PFSK-1 (cell line): ENCODE data around the gene EDEM1.

Experiments used
- FOXP2 ChIP-seq: optimal IDR thresholded peaks from 2 replicates; pipeline ENCODE3; 2011; ENCODE audit warnings: borderline replicate concordance, control low read depth, inconsistent platforms; ENCODE audit not compliant: insufficient read depth; ENCODE audit errors: extremely low read length, extremely low read depth
- POLR2AphosphoS5 ChIP-seq: IDR thresholded peaks from 2 replicates; pipeline ENCODE4 v1.6.1; 2012; ENCODE audit warnings: low read depth, mild to moderate bottlenecking, control low read depth, low read length, moderate library complexity
- SIN3A ChIP-seq: IDR thresholded peaks from 2 replicates; pipeline ENCODE4 v1.6.1; 2012; ENCODE audit warnings: mild to moderate bottlenecking, low read length, moderate library complexity, borderline replicate concordance; ENCODE audit not compliant: insufficient read depth
- TAF1 ChIP-seq: IDR thresholded peaks from 2 replicates; pipeline ENCODE4 v1.6.1; 2012; ENCODE audit warnings: low read length, control low read depth, borderline replicate concordance; ENCODE audit not compliant: insufficient read depth
- TF ChIP-seq, protein P1 (sequence below), 2 experiments: IDR thresholded peaks; 2 replicates each; pipeline versions ENCODE4 v1.6.1 to v1.8.0; 2011 to 2012; ENCODE audit warnings: low read depth in 2 of 2, low read length in 2 of 2, control low read depth in 1 of 2, inconsistent platforms in 1 of 2, mild to moderate bottlenecking in 1 of 2, moderate library complexity in 1 of 2; ENCODE audit not compliant: insufficient read depth in 1 of 2

The EDEM1 gene

DNA sequence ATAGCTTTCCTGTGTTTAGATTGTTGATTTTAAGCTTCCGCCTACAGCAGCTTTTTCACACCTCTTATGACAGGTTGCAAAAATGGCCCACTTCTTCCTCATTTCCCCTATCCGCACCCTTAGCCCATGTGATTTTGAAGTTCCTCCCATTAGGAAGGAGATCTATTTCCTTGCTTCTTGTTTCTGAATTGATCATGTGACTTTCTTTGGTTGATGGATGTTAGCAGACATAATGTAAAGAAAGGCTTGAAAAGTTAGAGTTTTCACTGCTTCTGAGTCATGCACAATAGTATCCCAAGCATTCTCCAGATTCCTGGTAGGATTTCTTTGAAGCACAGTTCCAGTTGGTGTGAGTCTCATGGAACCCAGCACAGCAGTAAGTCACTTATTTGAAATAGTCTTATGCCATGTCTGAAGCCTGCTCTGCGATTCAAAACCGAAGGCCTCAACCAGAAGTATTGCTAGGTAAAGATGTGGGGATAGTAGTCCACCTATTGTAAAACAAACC, 76.6 kb downstream of the EDEM1 start:
- no peak for TF ChIP-seq FOXP2
- TF ChIP-seq, protein P1, sequence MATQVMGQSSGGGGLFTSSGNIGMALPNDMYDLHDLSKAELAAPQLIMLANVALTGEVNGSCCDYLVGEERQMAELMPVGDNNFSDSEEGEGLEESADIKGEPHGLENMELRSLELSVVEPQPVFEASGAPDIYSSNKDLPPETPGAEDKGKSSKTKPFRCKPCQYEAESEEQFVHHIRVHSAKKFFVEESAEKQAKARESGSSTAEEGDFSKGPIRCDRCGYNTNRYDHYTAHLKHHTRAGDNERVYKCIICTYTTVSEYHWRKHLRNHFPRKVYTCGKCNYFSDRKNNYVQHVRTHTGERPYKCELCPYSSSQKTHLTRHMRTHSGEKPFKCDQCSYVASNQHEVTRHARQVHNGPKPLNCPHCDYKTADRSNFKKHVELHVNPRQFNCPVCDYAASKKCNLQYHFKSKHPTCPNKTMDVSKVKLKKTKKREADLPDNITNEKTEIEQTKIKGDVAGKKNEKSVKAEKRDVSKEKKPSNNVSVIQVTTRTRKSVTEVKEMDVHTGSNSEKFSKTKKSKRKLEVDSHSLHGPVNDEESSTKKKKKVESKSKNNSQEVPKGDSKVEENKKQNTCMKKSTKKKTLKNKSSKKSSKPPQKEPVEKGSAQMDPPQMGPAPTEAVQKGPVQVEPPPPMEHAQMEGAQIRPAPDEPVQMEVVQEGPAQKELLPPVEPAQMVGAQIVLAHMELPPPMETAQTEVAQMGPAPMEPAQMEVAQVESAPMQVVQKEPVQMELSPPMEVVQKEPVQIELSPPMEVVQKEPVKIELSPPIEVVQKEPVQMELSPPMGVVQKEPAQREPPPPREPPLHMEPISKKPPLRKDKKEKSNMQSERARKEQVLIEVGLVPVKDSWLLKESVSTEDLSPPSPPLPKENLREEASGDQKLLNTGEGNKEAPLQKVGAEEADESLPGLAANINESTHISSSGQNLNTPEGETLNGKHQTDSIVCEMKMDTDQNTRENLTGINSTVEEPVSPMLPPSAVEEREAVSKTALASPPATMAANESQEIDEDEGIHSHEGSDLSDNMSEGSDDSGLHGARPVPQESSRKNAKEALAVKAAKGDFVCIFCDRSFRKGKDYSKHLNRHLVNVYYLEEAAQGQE (IDR thresholded peaks at IDR 0.05; ENCODE audit: insufficient read depth in 1 of 2, low read depth in 2 of 2, low read length in 2 of 2), result no peak
- TF ChIP-seq SIN3A, result no peak
- TF ChIP-seq POLR2AphosphoS5, result no peak
- no peak for TF ChIP-seq TAF1

DNA sequence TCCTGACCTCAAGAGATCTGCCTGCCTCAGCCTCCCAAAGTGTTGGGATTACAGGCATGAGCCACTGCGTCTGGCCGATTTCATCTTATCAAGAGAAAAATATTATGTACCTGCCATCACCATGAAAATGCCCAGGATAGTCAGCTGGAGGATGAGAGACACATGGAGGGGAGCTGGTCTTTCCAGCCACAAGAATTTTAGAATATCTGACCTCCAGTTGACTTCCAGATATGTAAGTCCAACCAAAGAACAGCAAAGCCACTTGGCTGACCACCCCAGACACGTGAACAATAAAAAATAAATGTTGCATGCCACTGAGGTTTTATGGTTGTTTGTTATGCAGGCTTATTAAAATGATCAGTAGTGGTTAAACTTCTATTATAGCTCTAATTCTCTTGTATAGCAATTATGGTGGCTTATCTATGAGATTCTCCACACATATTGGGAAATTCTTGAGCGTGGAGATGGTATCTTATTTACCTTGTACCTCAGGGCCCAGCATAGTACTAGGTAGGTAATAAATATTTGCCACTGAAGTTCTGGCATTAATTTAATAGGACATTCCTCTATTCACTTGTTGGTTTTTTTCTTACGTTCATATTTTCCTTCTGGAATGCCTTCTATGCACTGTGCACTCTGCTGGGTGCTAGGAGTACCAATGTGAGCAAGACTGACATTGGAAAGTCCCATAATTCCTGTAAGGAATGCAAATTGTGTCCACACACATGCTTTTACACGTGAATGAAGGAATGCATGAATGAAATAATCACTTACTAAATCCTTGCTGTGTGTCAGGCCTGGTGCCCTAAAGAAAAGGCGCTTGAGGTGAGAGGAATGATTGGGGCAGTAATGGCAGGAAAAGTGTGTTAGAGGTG, 77.6 kb downstream of the EDEM1 start:
- TF ChIP-seq, protein P1 (IDR thresholded peaks at IDR 0.05; ENCODE audit: insufficient read depth in 1 of 2, low read depth in 2 of 2, low read length in 2 of 2), result no peak

- TF ChIP-seq, protein P1 (IDR thresholded peaks at IDR 0.05; ENCODE audit: insufficient read depth in 1 of 2, low read depth in 2 of 2, low read length in 2 of 2), result no peak
- no peak for TF ChIP-seq TAF1
- no peak for TF ChIP-seq SIN3A
- no peak for TF ChIP-seq FOXP2
- no peak for TF ChIP-seq POLR2AphosphoS5
Observed at GRCh38 chr3:5267252-5267651, 79.7 kb downstream of the EDEM1 start.

GRCh38 chr3:5267889-5268288, 80.4 kb downstream of the EDEM1 start:
- no peak for TF ChIP-seq TAF1
- no peak for TF ChIP-seq FOXP2
- no peak for TF ChIP-seq SIN3A
- no peak for TF ChIP-seq POLR2AphosphoS5
- TF ChIP-seq, protein P1 (IDR thresholded peaks at IDR 0.05; ENCODE audit: insufficient read depth in 1 of 2, low read depth in 2 of 2, low read length in 2 of 2), result no peak
